Activated gamma-delta T cell treated with Interleukin-2 at 50 U/mL for 16 hours (primary cell): ENCODE measurements around the gene PGM5.

Source experiments
- DNase-seq: peaks from one replicate; pipeline ENCODE4 v3.0.0-alpha.2; 2020

The PGM5 gene

GRCh38 chr9:68443624-68444023 lies 87.2 kb downstream of the PGM5 start:
- no peak for DNase-seq

GRCh38 chr9:68446836-68447235 lies 90.4 kb downstream of the PGM5 start:
- DNase-seq, result no peak

- DNase-seq, result no peak
These were observed 91.2 kb downstream of the PGM5 start for GRCh38 chr9:68447611-68448010.

- no peak for DNase-seq
These were observed 98.3 kb downstream of the PGM5 start for GRCh38 chr9:68454579-68455334.

- DNase-seq, result no peak
These were observed 99.0 kb downstream of the PGM5 start for GRCh38 chr9:68455451-68455850.

GRCh38 chr9:68457803-68458202 lies 101.4 kb downstream of the PGM5 start:
- no peak for DNase-seq

GRCh38 chr9:68458918-68459317 lies 102.5 kb downstream of the PGM5 start:
- DNase-seq, result no peak

- no peak for DNase-seq
These were observed 105.8 kb downstream of the PGM5 start for GRCh38 chr9:68462105-68462775.

- no peak for DNase-seq
These were observed 113.7 kb downstream of the PGM5 start for GRCh38 chr9:68470067-68470466.

- no peak for DNase-seq
These were observed 114.2 kb downstream of the PGM5 start for GRCh38 chr9:68470634-68471033.

GRCh38 chr9:68472119-68472518 lies 115.7 kb downstream of the PGM5 start:
- no peak for DNase-seq

- no peak for DNase-seq
These were observed 117.4 kb downstream of the PGM5 start for GRCh38 chr9:68473790-68474189.

GRCh38 chr9:68476422-68476821 lies 120.0 kb downstream of the PGM5 start:
- DNase-seq, result no peak

- DNase-seq, result no peak
These were observed 120.4 kb downstream of the PGM5 start for GRCh38 chr9:68476847-68477246.

GRCh38 chr9:68480807-68481206 lies 124.4 kb downstream of the PGM5 start:
- no peak for DNase-seq

- no peak for DNase-seq
These were observed 126.1 kb downstream of the PGM5 start for GRCh38 chr9:68482548-68482947.

- DNase-seq, result no peak
These were observed 131.7 kb downstream of the PGM5 start for GRCh38 chr9:68488126-68488525.

GRCh38 chr9:68489646-68490045 lies 133.2 kb downstream of the PGM5 start:
- DNase-seq, result no peak

GRCh38 chr9:68492806-68493205 lies 136.4 kb downstream of the PGM5 start:
- no peak for DNase-seq

GRCh38 chr9:68493541-68493940 lies 137.1 kb downstream of the PGM5 start:
- DNase-seq, result no peak

GRCh38 chr9:68493958-68494577 lies 137.7 kb downstream of the PGM5 start:
- DNase-seq, result no peak

GRCh38 chr9:68495247-68495646 lies 138.8 kb downstream of the PGM5 start:
- DNase-seq, result no peak

GRCh38 chr9:68496356-68496755 lies 139.9 kb downstream of the PGM5 start:
- no peak for DNase-seq

- DNase-seq, result no peak
These were observed 141.2 kb downstream of the PGM5 start for GRCh38 chr9:68497629-68498028.
